Stimulated activated CD4-positive, alpha-beta T cell treated with anti-CD3 and anti-CD28 coated beads, Interleukin-1b, Interleukin-23, amount 100 ng/mL, for 4 hours (primary cell): ENCODE data around the gene CD200.
A peak's percentile ranks its signal among the peaks of the same experiment; 100 is the strongest.

Experiments
- DNase-seq, 2 donors: peaks; one replicate each; pipeline ENCODE4 v3.0.0-alpha.2; 2020; ENCODE audit warnings: low read depth in 2 of 2

The CD200 gene

GRCh38 chr3:112331851-112332250 is 1.1 kb upstream of the CD200 start:
- no peak for DNase-seq

- DNase-seq, result peak in 1 of 2 donors; percentile 18
Measured at GRCh38 chr3:112333381-112334317, 693 bp downstream of the CD200 start.

GRCh38 chr3:112334691-112335433 is 1.9 kb downstream of the CD200 start:
- no peak for DNase-seq

GRCh38 chr3:112335434-112335781 is 2.5 kb downstream of the CD200 start:
- DNase-seq, result no peak

GRCh38 chr3:112338021-112338726 is 5.2 kb downstream of the CD200 start:
- no peak for DNase-seq

- no peak for DNase-seq
Measured at GRCh38 chr3:112338727-112339056, 5.7 kb downstream of the CD200 start.

GRCh38 chr3:112339134-112339533 is 6.2 kb downstream of the CD200 start:
- no peak for DNase-seq

- DNase-seq, result no peak
Measured at GRCh38 chr3:112339609-112340008, 6.7 kb downstream of the CD200 start.

- DNase-seq, result no peak
Measured at GRCh38 chr3:112341386-112341785, 8.4 kb downstream of the CD200 start.

- DNase-seq, result no peak
Measured at GRCh38 chr3:112345681-112346080, 12.7 kb downstream of the CD200 start.

GRCh38 chr3:112346491-112347122 is 13.7 kb downstream of the CD200 start:
- no peak for DNase-seq

- DNase-seq, result no peak
Measured at GRCh38 chr3:112348943-112349342, 16.0 kb downstream of the CD200 start.

GRCh38 chr3:112349557-112349956 is 16.6 kb downstream of the CD200 start:
- no peak for DNase-seq

- DNase-seq, result no peak
Measured at GRCh38 chr3:112350018-112350810, 17.3 kb downstream of the CD200 start.

GRCh38 chr3:112351036-112351435 is 18.1 kb downstream of the CD200 start:
- DNase-seq, result no peak

GRCh38 chr3:112351823-112352222 is 18.9 kb downstream of the CD200 start:
- DNase-seq, result no peak

GRCh38 chr3:112352720-112353119 is 19.8 kb downstream of the CD200 start:
- no peak for DNase-seq

GRCh38 chr3:112353365-112353764 is 20.4 kb downstream of the CD200 start:
- DNase-seq, result no peak

- no peak for DNase-seq
Measured at GRCh38 chr3:112354642-112355306, 21.8 kb downstream of the CD200 start.

- no peak for DNase-seq
Measured at GRCh38 chr3:112355307-112355687, 22.3 kb downstream of the CD200 start.
